HT-29 (cell line): ENCODE results near the gene BUD23. TPM values are rescaled to one million over a fixed set of nuclear protein-coding genes. Genes with fewer than 3 reads are reported as not detected.
"Not testable (repeated sequence)": the region's sequence is repeated elsewhere in the genome, so short reads cannot be mapped to it uniquely, and the experiment has no call there.

Experiments
- DNase-seq: peaks from one replicate; pipeline ENCODE4 v3.0.0-alpha.2; 2015; ENCODE audit warnings: low spot score
- total RNA-seq: library from RNA; depleted of rRNA; stranded (reverse); fragments of >200 nt; shearing (Covaris generic); gene quantifications from 2 replicates; pipeline ENCODE4 v1.2.3, GENCODE V29; 2014; rRNA removed

Gene BUD23, protein sequence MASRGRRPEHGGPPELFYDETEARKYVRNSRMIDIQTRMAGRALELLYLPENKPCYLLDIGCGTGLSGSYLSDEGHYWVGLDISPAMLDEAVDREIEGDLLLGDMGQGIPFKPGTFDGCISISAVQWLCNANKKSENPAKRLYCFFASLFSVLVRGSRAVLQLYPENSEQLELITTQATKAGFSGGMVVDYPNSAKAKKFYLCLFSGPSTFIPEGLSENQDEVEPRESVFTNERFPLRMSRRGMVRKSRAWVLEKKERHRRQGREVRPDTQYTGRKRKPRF
- total RNA-seq = 127 and 151 TPM in 2 replicates

DNA sequence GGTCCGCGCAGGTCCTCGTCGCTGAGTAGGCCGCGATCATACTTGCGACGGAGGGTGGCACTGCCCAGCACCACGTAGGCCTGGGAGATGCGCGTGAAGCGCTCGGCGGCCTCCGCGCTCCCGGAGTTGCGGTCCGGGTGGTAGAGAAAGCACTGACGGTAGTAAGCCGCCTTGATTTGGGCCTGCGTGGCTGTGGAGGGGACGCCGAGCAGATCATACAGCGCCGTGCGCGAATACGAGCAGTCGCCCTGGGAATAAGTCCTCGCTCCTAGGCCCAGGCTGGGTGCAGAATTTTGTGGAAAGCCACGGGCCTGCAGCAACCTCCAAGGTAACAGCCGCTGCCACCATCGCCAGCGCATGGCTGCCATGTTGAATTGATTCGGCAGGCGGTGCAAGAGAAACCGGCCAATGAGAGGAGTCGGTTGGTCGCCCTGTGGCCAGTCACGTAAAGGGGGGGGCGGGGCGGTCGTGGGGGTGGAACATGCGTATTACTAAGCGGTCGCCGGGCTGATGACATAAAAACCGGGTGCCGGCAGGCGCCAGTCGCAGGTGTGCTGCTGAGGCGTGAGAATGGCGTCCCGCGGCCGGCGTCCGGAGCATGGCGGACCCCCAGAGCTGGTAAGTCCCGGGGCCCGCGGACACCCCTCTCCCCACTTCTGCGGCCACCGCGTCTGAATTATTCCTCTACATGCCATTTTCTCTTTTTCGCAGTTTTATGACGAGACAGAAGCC lies at the start of gene BUD23, which contains the start of gene DNAJC30:
Gene BUD23, plus strand, starts transcription at position 542 of the 732 bp plus-strand sequence. Its CDS starts 29 bp downstream, at position 571.
Gene DNAJC30, minus strand, starts transcription at position 398 of the 732 bp plus-strand sequence. Its CDS starts 30 bp downstream, at position 368.
- DNase-seq = peak; percentile 97

DNA sequence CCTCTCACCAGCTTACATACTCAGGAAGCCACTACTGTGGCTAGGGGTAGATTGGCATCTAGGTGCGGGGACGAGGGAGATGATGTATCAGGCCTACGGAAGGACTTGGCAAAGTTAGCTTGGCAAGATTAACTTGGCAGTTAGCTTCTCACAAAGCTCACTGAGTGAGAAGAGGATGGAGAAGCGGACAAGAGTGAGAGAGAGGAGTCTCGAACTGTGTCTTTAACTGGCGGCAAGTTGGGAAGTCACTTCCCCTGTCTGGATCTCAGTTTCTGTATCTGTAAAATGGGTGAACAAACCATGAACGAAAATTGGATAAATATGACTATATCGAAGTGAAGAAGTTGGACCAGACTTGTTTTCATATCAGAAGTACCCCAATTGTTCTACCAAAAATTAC lies 49.6 kb upstream of the BUD23 start:
- DNase-seq = no peak

DNA sequence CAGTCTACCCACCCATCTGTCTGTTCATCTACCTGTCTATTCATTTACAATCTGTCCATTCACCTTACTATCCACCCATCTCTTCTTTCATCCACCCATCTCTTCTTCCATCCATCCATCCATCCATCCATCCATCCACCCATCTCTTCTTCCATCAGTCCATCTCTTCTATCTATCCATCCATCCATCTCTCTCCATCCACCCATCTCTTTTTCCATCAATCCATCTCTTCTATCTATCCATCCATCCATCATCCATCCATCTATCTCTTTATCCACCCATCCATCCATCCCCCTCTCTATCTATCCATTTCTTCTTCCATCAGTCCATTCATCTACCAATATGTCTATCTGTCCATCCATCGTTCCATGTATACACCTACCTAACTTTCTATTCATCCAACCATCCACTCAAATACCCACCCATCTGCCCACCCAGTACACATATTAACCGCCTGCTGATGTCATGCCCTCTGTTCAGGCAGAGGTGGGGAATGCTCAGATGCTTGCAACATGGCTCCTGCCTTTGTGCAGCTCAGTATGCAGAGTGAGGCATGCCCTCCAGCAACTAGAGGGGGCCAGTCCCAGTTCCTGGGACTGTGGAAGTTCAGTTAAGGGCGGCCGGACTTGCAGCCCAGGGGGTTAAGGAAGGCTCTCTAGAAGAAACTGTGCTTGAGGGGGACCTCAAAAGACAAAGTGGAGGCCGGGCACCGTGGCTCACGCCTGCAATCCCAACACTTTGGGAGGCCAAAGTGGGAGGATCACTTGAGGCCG lies 47.8 kb upstream of the BUD23 start:
- DNase-seq = no peak

DNA sequence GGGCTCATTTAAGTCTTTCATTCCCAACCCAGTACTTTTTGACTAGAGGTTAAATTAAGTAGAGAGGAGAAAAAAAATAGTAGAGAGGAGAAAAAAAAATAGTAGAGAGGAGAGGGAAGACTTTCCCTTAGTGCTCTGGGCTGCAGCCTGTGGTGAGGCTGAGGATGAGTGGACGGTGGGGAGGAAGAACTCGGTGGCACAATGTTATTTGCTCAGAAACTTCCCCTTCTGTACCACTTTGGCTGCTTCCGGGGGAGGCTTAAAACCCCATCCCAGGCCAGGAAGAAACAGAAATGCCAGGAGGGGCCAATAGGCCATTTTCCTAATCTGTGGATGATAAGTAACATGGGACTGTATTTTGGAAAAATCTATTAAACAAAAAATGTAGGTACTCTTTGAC lies 44.5 kb upstream of the BUD23 start:
- DNase-seq = no peak

DNA sequence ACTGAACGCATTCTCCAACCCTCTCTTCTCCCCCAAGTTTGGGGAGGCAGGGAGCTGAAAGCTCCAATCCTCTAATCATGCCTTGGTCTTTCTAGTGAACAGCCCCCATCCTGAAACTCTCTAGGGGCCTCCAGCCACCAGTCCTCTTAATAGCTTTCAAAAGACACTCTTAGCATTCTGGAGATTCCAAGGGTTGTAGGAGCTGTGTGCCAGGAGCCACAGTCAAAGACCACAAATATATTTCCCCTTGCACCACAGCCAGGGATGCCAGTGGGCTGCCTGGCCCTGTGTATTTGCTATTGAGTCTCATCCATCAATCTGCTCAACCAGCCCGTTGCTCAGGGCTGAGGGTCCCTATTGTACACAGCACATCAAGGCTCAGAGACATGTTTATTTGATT lies 40.6 kb upstream of the BUD23 start:
- DNase-seq = no peak

DNA sequence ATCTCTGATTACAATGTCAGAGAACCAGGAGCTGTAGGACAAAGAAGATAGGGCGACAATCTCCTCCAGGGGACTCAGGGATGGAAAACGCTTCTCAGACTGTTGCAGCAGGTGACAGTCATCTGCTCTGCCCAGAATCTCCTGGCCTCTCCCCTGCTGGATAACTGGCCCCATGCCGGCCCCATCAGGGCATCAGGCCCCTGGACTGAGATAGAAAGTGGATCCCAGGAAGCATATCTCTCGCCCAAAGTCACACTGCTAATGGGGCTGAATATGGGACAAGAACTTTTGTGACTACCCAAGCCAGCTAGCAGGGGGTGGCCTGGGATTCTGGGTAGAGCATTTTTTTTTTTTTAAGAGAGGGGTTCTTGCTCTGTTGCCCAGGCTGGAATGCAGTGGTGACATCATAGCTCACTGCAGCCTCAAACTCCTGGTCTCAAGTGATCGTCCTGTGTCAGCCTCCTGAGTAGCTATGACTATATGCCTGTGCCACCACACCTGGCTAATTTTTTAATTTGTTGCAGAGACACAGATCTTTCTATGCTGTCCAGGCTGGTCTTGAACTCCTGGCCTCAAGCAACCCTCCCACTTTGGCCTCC lies 38.6 kb upstream of the BUD23 start:
- no peak for DNase-seq

DNA sequence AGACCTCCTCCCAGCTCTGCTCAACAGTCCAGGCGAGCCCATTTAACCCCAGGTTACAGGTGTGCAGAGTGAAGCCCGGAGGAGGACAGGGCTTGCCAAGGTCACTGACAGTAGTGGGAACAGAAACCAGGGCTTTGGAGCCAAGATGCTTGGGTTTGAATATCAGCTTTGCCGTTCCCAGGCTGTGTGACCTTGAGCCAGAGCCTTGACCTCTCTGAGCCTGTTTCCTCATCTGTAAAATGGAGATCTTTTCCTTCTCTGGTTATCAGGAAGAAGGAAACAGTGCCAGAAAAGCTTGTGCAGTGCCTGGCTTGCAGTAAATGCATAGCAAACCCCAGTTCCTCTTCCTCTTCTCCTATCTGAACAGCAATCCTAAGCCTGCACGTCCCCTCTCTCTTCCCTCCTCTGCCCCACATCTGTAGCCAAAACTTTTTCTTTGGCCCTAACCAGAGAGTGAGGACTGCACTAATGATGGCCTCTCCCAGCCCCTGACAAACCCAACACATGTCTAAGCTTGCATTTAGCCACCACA lies 37.7 kb upstream of the BUD23 start:
- no peak for DNase-seq

DNA sequence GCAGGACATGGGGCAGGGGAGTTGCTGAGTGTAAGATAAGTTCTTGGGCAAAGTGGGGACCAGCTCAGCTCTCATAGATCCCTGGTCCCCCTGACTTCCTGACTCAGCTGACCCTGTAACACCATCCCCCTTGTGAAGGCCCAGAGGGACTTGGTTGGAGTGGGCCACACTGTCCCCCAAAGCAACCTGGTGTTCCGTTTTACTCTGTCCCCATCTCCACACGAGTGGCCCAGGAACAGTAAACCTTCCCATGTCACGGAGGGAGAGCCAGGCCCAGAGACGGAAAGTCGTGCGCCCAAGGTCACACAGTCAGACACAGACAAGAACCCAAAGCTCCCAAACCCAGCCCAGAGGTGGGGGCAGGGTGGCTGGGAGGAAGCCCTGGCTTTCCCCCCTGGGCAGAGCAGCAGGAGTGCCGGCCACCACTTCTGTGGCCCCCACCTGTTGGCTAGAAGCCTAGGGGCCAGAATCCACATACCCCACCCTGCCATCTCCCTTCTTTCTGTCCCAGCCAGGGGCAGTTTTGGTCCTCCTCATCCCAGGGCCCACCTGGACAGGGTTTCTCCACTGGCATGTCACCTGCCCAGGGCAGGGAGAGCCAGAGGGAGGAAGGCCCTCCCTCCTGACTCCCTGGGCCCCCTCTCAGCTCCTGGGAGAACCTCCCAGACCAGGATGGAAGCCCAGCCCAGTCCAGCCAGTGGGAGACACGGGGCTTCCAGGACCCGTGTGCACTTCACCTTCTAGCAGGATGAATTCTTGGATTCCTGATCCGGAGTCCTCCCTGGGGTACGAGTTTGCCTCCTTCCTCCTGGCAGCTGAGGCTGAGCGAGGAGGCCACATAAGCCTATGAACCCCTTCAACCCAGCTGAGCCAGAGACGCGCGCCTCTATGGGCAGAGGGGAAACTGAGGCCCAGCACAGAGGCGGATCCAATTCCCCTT lies 36.3 kb upstream of the BUD23 start:
- DNase-seq = no peak

DNA sequence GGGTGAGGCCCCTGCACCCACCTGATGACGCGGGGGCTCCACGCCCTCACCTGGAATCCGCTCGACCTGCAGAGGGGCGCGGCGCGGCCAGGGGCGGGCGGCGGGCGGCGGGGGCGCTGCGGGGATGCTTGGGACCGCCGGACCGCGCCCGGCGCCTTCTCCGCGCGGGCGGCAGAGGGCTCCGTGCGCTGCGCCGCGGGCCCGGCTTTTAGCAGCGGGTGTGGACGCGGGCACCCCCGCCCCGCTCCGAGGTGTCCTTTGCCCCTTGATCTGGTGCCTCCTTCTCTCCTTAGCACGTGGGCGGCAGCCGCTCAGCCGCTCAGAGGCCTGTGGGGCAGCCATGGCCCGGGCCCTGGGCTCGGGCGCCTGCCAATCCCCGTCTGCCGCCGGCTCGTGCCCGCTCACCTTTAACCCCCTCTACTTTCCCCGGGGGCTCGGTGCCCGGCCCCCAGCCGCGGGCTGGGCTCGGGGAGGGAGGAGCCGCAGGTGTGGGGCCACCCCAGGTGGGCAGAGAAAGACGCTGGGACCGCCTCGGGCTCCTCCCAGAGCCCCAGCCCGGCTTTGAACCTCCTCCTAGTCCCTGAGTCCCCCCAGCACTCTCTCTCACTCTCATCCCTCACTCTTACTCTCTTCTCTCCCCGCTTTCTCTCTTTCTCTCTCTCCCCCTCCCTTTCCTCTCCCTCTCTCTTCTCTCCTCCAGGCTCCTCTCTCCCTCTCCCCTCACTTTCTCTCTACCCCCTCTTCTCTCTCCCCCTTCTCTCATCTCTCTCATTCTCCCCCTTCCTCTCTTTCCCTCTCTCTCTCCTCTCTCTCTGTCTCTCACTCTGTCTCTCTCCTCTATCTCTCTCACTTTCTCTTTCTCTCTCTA lies 35.4 kb upstream of the BUD23 start:
- DNase-seq = peak; percentile 65

DNA sequence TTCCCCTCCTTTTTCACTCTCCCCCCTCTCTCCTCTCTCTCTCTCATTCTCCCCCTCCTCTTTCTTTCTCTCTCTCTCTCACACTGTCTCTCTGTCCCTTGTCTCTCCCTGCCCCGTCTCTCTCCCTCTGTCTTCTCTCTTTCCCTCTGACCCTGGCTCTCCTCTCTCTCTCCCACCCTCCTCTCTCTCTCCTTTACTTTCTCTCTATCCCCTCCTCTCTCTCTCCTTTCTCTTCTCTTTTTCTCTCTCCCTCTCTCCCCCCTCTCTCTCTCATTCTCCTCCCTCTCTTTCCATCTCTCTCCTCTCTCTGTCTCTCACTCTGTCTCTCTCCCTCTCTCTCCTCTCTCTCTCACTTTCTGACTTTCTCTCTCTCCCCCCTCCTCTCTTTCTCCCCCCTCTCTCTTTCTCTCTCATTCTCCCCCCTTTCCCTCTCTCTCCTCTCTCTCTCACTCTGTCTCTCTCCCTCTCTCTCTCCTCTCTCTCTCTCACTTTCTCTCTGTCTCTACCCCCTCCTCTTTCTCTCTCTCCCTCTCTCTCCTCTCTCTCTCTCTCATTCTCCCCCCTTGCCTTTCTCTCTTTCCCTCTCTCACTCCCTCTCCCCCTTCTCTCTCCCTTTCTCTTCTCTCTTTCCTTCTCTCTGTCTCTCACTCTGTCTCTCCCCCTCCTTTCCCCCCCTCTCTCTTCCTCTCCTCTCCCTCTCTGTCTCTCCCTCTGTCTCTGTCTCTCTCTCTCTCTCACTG lies 34.6 kb upstream of the BUD23 start:
- no peak for DNase-seq

DNA sequence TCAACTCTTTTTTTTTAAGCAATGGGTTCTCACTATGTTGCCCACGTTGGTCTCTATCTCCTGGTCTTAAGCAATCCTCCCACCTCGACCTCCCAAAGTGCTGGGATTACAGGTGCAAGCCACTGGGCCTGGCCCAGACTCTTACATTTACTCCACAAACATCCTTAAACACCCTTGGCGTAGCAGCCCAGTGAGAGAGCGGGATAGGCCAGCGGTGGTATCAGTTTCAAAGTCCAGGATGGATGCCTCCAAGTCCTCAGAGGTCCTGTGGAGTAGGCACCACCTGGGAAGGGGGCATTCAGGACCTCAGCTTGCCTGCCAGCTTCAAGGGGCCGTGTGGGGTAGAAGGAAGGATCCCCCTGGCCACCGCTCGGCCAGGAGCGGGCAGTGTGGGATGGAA lies 33.8 kb upstream of the BUD23 start:
- DNase-seq = no peak

DNA sequence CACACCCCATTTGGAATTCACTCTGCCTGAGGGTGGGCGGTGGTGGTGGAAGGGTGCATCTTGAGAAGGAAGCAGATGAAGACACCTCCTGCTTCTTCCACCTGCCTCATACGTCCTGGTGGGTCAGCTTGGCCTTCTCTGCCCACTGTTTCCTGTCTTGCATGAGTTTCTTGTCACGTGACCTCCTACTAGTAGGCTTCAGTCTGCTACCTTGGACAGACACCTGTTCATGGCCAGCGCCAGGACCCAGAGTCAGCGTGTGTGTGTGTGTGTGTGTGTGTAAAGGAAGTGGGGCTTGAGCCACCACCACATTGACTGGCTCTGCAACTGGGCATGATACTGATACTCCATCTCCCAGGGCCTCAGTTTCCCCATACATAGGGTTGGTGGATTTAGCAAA lies 32.9 kb upstream of the BUD23 start:
- DNase-seq = no peak

DNA sequence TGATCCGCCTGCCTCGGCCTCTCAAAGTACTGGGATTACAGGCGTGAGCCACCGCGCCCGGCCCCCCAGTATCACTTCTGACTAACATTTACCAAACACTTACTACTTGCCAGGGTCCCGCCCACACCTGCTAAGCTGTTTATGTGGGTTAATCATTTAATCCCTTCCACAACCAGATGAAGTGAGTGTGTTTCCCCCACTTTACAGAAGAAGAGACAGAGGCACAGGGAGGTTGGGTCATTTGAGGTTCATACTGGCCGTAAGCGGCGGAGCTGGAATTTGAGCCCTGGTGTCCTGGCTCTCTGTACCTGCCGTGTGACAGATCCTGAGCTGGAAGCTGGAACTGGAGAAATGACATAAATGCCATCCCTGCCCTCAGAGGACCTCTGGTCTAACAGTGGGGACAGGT lies 30.9 kb upstream of the BUD23 start:
- DNase-seq = no peak

DNA sequence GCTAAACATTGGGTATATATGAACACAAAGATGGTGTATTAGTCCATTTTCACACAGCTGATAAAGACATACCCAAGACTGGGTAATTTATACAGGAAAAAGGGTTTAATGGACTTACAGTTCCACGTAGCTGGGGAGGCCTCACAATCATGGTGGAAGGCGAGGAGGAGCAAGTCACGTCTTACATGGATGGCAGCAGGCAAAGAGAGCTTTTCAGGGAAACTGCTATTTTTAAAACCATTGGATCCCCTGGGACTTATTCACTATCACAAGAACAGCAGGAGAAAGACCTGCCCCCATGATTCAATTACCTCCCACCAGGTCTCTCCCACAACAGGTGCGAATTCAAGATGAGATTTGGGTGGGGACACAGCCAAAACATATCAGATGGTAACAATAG lies 28.1 kb upstream of the BUD23 start:
- not testable (repeated sequence) for DNase-seq

DNA sequence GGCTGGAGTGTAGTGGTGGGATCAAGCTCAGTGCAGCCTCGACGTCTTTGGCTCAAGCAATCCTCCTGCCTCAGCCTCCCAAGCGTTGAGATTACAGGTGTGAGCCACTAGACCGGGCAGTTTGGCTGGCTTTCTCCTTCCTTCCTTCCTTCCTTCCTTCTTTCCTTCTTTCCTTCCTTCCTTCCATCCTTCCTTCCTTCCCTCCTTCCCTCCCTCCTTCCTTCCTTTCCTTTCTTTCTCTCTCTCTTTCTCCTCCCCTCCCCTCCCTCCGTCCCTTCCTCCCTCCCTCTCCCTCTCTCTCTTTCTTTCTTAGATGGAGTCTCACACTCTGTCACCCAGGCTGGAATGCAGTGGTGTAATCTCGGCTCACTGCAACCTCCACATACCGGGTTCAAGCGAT lies 23.4 kb upstream of the BUD23 start:
- no peak for DNase-seq

DNA sequence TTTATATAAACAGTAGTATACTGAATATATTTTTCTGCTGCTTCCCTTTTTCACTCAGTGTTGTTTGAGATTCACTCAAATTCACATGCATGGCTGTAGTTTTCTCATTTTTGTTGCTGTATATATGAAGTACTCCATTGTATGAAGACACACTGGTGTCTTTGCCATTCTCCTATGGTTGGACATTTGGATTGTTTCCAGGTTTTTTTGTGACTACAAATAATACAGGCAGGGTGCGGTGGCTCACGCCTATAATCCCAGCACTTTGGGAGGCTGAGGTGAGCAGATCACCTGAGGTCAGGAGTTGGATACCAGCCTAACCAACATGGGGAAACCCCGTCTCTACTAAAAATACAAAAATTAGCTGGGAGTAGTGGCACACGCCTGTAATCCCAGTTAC lies 22.8 kb upstream of the BUD23 start:
- not testable (repeated sequence) for DNase-seq

DNA sequence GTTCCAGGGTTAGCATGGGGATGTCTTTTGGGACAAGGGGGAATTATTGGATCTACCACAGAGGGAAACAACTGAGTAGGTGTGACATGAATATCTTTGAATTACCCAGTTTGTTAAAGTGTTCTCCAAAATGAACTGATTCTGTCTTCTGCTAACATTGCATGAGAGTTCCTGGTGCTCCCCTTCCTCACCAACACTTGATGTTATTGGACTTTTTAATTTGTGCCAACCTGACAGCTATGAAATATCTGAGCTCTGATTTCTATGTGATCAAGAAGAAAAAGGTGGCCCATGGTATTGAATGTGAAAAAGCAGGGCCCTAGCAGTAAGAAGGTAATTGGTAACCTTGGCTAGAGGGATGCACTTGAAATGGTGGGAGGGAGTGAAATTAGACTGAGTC lies 20.4 kb upstream of the BUD23 start:
- DNase-seq = no peak

DNA sequence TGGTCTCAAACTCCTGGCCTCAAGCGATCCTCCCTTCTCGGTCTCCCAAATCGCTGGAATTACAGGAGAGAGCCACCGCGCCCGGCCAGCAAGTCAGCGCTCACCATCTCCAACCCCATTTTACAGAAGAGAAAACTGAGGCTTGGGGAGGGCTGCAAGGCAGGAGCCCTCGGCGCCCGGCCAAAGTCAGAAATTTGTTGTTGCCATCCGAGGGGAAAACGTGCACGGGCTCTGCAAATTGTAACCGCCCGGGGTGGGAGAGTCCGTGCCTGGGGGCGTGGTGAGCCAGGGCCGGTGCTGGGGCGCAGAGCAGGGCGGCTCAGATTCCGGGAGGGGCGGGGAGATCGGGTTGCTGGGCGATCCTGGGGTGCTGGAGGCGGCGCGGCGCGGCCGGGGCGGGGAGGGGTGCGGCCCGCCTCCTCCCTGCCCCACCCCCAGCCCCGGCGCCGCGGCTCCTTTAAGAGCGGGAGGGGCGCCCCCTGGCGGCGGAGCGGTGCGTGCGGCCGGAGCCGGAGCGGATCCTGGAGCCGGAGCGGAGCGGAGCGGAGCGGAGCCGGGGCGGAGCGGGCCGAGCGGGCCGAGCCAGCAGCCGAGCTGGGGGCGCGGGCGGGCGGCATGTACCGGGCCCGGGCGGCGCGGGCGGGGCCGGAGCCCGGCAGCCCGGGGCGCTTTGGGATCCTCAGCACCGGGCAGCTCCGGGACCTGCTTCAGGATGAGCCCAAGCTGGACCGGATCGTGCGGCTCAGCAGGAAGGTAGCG lies 15.9 kb upstream of the BUD23 start, which contains the start of gene VPS37D:
Gene VPS37D, plus strand, starts transcription at position 488 of the 759 bp plus-strand sequence. Its CDS starts 128 bp downstream, at position 616.
- peak; percentile 96 for DNase-seq
